NOMO-1 treated with dmso at 0.1 percent for 144 hours (cell line): ENCODE measurements around the gene WIPF2.

Source experiments
- DNase-seq: peaks from one replicate; lab custom pipeline; 2025; ENCODE audit not compliant: unreplicated experiment; lab: John Stamatoyannopoulos, UW

Gene WIPF2

GRCh38 chr17:40247926-40248495 lies 28.9 kb downstream of the WIPF2 start:
- no peak for DNase-seq

DNA sequence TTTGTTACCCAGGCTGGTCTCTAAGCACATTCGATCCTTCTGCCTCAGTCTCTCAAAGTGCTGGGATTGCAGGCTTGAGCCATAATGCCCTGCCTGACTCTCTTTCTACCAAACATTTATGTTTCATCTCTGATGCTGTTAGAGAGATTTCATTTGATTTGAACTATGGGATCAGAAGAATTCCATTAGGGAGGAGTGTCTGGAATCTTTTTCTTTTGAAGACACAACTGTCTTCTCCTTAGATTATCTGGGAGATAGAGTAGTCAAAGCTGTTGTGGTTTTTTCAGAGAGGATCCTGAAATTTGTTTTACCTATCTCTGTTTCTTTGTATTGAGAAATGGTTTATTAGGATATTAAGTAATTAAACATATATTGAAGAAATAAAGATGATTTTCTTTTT lies 29.4 kb downstream of the WIPF2 start:
- DNase-seq, result no peak

DNA sequence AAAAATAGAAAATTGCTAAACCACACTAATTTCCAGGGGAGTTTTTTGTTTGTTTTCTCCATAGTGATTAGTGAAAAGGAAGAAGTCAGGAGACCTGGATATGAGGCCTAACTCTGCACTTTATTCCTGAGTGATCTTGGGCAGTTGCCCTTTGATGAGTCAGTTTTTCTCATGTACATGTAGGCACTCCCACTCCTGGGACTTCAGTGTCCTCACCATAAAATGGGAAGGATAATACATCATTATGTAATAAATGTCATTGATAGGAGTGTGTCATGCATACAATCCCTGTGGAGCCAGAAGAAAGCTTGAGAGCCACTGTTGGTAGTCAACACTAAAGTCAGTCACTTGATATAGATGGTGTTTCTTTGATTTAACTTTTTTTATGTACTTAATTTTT lies 32.5 kb downstream of the WIPF2 start:
- no peak for DNase-seq

DNA sequence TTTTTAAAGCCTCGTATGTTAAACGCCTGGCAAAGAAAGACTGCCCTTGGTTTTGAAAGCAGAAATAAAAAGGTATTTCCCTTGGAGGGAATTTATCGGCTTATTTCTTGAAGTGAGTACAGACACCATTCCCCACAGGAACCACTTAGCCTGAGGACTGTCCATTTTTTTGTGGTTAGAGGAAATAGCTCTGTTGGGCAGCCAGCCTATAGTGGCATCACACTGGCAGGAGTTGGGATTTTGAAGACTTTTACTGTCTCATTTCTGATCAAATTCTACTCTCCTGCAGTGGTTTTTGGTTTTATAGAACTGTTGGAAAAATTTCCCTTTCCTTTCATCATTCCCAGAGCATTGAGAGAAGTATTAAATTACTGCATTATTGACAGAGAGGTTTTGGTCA lies 34.5 kb downstream of the WIPF2 start:
- no peak for DNase-seq

GRCh38 chr17:40259505-40259904 lies 40.4 kb downstream of the WIPF2 start:
- DNase-seq, result no peak

GRCh38 chr17:40260528-40260927 lies 41.4 kb downstream of the WIPF2 start:
- DNase-seq, result no peak

DNA sequence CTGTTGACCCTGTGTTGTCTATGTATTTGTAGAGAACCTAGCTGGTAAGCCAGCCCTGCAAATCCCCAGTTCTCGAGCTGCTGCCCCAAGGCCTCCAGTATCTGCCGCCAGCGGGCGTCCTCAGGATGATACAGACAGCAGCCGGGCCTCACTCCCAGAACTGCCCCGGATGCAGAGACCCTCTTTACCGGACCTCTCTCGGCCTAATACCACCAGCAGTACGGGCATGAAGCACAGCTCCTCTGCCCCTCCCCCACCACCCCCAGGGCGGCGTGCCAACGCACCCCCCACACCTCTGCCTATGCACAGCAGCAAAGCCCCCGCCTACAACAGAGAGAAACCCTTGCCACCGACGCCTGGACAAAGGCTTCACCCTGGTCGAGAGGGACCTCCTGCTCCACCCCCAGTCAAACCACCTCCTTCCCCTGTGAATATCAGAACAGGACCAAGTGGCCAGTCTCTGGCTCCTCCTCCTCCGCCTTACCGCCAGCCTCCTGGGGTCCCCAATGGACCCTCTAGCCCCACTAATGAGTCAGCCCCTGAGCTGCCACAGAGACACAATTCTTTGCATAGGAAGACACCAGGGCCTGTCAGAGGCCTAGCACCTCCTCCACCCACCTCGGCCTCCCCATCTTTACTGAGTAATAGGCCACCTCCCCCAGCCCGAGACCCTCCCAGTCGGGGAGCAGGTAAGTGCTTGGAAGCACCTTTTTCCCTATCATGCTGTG lies 45.5 kb downstream of the WIPF2 start:
- no peak for DNase-seq

- no peak for DNase-seq
Measured at GRCh38 chr17:40265337-40265736, 46.2 kb downstream of the WIPF2 start.

GRCh38 chr17:40266882-40267281 lies 47.8 kb downstream of the WIPF2 start:
- no peak for DNase-seq

GRCh38 chr17:40268141-40268712 lies 49.1 kb downstream of the WIPF2 start:
- no peak for DNase-seq

DNA sequence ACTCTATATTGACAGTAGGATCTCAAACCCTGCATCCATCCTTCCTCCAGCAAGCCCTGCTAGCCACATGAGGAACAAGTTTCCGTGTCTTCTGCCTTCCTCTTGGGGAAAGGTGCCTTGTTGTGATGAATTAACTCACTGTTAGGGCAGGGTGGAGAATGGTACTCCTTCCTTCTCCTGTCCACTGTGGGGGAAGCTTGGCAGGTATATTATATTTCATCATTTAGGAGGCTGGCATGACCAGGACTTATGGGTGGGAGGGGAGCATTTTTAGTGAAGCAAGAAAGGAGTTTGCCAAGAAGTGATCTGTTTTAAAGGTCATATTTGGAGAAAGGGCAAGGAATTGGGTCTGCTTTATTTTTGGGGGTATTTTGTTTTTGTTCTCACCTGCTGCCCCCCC lies 59.3 kb downstream of the WIPF2 start:
- no peak for DNase-seq

- no peak for DNase-seq
Measured at GRCh38 chr17:40279402-40279801, 60.3 kb downstream of the WIPF2 start.

DNA sequence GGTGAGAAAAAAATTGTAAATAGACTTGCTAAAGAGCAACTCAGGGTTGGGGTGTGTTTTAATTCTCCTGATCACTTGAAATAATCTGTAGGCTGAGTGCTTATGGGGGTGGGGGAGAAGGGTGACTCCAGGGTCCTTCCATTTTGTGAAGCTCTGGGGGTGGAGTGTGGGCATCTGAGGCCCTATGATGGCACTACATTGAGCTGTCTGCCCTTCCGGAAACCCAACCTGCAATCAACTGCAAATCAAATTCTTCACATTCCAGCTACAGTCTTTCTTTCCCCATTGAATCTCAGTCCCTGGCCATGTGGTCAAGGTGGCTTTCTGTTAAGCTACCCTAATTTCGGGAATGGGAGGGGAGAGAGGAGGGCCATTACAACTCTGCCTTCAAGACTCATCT lies 62.6 kb downstream of the WIPF2 start:
- no peak for DNase-seq

GRCh38 chr17:40283662-40284061 lies 64.6 kb downstream of the WIPF2 start:
- no peak for DNase-seq

GRCh38 chr17:40284085-40284713 lies 65.1 kb downstream of the WIPF2 start:
- DNase-seq, result no peak

DNA sequence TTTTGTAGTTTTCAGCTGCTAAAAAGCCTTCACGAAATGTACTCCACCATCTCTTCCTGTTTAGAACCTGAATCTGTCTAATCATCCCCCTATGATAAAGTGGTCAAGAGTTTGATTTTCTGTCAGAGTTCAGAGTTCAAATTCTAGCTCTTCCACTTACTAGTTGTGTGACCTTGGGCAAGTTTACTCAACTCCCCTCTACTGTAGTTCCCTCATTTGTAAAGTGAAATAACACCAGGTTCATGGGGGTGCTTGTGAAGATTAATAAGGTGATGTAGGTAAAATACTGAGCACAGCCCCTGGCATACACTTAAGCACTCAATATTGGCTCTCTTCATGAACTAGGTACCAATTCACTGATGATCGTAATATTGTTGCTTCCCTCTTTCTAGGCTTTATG lies 67.4 kb downstream of the WIPF2 start:
- no peak for DNase-seq

GRCh38 chr17:40287159-40287493 lies 68.0 kb downstream of the WIPF2 start:
- no peak for DNase-seq

DNA sequence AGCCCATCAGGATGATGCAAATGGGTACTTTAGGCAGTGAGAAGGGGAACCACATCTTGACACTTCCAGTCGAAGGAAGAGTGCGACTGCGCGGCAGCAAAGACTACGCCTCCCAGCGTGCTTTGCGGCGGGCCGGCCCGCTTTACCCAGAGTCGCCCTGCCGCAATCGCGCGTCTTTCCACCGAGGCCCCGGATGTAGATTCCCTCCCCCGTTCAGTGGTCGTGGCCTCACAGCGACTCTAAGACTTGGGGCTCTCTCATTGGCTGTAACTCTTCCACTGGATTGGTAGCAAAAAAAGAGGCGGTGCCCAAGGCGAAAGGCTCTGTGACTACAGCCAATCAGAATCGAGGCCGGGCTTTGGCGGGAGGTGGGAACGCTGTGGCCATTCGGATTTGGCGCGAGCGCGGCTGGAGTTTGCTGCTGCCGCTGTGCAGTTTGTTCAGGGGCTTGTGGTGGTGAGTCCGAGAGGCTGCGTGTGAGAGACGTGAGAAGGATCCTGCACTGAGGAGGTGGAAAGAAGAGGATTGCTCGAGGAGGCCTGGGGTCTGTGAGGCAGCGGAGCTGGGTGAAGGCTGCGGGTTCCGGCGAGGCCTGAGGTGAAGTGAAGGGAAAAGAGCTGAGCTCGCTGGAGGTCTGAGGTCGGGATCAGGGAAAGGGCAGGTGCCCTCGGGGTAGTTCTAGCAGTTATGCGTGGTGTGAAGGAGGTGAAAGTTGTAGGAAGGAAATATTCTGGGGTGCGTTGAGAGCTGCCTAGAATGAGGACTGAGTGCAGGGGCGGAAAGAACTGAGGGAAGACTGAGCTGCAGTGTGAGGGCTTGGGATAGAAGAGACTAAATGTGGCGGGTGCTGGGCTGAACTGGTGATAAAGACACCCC lies 68.6 kb downstream of the WIPF2 start, which contains the start of gene CDC6:
TSS of gene CDC6 (plus strand) at position 386 of the 876 bp plus-strand sequence. CDS start 1,542 bp downstream, outside the sequence.
- peak; percentile 99 for DNase-seq

- no peak for DNase-seq
Measured at GRCh38 chr17:40290629-40291280, 71.7 kb downstream of the WIPF2 start.

GRCh38 chr17:40291281-40291664 lies 72.2 kb downstream of the WIPF2 start:
- no peak for DNase-seq

DNA sequence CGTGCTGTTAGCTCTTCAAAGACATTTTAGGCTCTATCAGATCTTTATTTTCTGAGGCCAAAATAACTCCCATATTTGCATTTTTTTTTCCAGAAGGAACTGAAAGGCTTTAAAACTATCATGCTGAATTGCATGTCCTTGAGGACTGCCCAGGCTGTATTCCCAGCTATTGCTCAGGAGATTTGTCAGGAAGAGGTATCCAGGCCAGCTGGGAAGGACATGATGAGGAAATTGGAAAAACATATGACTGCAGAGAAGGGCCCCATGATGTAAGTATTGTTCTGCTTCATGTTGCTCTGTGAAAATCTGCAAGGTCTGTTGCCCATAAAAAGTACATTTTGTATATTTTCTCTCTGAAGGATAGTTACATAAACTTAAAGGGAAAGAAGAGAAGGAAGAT lies 74.3 kb downstream of the WIPF2 start:
- DNase-seq, result no peak
